Cortex of kidney (tissue), 1 donor: ENCODE data around the gene BRF1.
"Not testable (repeated sequence)": the region's sequence is repeated elsewhere in the genome, so short reads cannot be mapped to it uniquely, and the experiment has no call there.

Experiments used
- DNase-seq: peaks from one replicate; lab custom pipeline; 2025; lab: John Stamatoyannopoulos, UW

Gene BRF1

DNA sequence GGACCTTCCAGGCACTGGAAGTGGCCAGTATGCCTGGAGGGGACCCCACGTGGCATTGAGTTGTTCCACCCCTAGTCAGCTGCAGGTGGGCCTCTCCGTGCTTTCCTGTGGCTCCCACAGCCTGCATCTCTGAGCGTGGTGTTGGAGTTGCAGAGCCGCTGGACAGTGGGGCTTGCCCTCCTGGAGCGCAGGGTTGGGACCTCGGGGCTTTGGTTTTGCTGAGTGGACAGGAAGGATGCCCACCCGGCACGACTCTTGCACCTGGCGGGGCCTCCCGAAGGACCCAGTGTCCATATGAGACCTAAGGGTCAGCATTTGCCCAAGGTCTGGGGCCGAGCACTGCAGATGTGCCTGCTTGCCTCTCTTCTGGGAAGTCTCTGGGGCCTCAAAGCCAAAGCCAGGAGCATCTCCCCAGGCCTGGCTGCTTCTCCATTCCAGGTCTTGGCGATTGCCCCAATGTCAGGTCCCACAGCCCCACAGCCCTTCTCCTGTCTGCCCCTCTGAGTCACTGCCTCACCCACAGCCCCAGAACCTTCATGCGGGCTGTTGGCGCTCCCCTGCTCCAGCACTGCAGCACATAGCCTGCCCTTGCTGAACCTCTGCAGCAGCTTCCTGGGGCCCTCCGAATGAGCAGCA, 15.3 kb upstream of the BRF1 start:
- DNase-seq = no peak

DNA sequence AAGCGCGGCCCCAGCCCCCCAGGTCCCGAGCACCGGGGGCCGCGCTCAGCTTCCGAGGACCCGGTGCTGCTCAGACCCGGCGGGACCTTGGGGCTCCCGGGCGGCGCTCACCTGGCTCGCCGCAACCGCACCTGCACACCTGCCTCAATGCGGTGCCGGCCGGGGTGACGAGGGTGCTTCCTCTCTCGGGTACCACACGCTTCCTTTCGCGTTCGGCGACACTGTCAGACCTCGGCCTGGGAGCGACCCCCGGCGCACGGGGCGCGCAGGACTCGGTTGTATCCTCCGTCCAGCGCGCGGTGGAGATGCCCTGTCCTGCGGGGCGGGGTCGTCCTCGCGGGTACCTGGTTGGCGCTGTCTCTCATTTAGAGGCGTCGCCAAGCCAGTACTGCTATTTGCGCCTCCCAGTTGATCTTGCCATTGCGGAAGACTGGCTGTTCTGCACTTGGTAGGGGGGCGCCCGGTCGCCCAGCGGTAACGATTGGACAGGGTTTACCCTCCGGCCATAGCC, 14.5 kb upstream of the BRF1 start:
- no peak for DNase-seq

DNA sequence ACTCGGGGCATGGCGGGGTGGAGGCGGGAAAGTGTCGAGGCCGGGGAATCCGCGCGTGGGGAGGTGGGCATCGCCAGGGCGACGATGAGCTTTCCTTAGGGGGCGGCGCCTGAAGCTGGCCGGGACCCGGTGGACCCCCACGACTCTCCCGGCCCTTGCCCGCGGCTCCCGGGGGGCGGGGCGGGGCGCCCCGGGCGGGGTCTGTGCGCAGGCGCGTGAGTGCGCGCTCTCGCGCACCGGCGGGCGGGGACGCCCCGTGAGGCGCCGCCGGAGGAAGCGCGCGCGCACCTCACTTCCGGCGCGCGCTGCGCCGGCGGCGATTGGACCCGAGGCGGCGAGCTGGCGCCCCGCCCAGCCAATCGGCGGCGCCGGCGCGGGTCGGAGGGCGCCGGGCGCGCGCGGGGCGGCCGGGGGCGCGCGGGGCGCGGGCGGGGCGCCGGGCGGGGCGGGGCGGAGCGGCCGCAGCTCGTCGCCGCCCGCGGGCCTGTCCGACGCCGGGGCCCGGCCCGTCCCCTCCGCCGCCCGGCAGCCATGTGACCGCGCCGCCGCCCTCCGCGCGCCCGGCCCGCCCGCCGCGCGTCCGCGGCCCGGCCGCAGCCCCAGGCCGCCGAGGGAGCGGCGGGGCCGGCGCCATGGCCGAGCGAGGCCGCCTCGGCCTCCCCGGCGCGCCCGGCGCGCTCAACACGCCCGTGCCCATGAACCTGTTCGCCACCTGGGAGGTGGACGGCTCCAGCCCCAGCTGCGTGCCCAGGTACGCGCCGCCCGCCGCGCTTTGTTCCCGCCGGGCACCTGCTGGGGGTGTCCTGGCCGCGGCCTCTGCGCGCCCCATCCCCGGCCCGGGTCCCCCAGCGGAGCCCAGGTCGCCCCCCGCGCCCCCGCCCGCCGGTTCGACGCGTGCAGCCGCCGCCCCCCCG, 13.7 kb upstream of the BRF1 start, which contains the start of gene PACS2:
Gene PACS2, plus strand, starts transcription at position 462 of the 914 bp plus-strand sequence. Its CDS starts 171 bp downstream, at position 633.
- no peak for DNase-seq

DNA sequence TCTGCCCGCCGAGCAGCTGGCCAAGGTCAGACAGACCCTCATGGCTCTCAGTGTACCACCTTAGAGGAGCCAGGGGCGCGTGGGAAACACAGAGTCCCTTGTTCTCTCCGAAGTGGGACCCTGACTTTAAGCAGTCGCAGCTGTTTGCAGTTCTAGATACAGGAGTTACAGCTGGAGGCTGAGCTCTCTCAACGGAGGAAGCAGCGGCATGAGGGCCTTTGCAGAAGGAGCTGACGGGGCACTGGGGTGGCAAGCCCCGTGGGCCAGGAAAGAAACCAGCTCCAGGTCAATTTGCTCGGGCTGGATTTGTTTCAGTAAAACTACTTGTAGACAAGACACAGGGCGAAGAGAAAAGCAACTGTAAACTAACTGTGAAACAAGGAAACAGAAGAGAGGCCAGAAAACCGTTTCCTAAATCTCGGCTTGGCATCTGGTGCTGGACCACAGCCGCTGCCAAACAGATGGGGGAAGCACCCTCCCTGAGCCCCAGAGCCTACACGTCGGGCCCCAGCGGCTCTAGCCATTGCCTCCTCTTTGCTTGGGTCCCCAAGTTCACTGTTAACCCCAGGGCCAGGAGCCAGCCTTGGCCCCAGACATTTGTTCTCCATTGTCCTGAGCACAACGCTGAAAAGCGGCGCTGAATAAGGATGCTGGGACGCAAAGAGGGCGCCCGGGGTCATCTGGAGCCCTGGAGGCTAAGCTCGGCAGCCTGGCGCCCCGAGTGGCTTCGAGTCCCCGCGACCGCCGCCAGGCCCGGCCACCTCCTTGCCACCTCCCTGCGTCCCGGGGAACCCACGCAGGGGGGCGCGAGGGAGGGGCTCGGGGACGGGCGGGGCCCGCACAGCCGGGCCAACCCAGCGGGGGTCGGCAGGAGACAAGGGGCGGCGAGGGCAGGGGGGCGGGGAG, 12.8 kb upstream of the BRF1 start:
- no peak for DNase-seq

DNA sequence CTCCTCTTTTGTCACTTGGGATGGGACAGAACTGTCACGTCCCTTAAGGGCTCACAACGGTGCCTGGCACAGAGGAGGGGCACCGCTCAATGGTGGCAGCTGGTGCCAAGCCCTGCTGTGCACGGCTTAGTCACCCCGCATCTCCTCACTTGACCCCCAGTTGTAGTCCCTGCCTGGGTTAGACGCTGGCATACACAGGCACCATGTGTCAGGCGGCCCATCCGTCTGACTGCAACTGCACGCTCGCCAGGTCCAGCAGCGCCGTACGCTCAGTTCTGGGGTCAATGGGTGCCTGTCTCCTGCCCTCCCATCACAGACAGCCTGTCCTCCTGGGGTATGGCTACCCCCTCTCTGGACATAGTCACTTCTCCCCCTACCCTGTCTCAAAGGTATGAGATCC, 12.2 kb upstream of the BRF1 start:
- DNase-seq = no peak

DNA sequence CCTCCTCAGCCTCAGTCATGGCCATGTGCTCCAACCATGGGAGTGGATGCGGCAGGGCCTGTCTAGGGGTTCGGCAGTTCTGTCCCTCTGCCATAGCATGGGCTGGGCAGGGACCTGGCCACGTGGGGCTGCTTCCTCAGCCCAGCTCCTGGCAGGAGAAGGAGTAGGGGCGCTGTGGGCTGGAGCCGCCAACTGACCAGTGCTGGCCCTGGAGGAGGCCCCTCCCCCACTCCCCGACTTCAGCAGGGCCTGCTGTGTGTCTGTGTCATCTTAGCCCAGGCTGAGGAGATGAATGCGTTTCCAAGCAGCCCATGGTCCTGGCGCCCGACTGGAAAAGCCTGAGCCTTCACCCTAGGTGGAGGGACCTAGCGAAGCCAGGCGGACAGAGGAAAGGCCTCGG, 11.0 kb upstream of the BRF1 start:
- no peak for DNase-seq

DNA sequence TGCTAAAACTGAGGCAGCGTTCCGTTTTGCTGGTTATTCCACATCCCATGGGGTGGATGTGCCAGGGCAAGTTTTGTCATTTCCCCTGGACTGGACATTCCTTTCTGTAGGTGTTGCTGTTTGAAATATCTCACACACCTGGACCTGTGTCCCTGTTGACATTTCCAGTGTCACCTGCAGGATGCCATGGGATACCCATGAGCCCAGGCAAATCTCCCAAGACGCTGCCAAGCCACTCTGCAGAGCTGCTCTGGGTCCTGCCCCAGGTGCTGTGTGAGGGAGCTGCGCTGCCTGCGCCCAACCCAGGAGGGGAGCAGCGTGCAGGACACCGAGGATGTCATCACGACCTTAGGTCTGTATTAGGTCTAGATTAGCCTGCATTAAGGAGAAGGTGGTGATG, 8.6 kb upstream of the BRF1 start:
- DNase-seq = no peak

DNA sequence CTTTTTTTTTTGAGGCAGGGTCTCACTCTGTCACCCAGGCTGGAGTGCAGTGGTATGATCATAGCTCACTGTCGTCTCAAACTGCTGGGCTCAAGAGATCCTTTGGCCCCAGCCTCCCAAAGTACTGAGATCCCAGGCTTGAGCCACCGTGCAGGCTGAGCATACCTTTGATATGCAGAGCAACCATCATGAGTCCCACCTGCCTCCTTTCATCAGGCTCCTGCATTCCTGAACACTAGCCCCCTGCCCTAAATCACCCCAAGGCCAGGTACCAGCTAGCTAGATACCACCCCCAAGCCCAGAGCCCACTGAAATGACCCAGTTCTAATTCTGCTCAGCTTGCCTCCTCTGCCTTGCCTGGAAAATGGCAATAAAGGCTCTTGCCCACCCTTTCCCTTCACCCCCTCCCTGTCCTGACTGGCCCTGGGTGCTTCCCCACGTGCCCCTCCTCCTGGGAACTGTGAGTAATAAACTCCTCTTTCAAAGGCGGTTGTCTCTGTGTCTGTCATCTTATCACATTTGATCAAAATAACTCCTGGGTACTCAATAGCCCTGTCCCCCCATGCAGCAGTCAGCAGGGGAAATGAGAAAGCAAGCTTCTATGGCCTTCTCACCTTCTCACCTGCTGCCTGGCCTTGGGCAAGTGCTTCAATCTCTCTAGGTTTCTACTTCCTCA, 6.4 kb upstream of the BRF1 start:
- DNase-seq = no peak

DNA sequence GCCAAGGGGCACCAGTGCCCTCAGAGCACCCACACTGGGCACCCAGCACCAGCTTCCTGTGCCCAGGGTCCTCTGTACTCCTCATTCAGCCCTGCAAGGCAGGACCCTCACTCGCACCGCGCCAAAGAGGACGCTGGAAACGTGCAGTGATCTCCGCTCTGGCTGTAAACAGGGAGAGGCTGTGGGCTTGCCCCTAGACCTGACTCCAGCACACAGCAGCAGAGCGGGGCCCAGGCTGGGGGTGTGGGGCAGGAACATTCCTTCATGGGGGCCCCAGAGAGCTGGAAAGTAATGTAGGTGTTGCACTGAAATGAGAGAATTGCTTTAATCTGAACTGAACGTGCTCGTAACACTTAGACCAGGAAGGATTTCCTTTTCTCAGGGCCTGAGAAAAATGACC, 5.0 kb upstream of the BRF1 start:
- DNase-seq = no peak

DNA sequence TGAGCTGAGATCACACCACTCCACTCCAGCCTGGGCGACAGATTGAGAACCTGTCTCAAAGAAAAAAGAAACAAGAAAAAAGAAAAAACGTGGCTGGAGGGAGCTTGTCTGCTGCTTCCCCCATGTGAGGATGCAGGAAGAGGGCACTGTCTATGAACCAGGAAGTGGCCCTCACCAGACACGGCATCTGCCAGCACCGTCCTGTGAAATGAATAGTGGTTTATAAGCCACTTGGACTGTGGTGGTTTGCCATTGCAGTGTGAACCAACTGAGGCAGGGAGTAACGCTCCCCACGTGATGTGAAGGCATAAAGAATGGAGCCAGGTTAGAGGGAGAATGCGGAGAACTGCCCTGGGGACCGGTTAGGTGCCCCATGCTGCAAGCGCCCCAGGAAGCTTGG, 4.5 kb upstream of the BRF1 start:
- no peak for DNase-seq

DNA sequence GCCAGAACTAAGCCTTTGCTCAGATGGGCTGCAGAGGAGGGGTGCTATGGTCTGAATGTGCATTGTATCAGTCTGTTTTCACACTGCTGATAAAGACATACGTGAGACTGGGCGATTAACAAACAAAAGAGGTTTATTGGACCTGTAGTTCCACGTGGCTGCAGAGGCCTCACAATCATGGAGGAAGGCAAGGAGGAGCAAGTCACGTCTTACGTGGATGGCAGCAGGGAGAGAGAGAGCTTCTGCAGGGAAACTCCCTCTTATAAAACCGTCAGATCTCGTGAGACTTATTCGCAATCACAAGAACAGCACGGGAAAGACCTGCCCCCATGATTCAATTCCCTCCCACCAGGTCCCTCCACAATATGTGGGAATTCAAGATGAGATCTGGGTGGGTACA, 3.8 kb upstream of the BRF1 start:
- no peak for DNase-seq

DNA sequence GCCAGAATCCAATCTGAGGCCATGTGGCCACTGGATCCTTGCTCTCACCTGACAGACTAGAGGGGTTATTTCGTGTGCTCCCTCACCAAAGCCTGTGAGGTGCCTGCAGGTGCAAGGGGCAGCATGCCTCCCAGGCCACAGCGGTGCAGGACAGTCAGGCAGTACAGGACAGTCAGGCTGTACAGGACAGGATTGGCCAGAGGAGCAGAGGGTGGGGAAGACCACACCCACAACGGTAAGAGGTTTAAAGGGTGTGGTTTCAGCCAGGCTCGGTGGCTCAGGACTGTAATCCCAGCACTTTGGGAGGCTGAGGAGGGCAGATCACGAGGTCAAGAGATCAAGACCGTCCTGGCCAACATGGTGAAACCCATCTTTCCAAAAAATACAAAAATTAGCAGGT, 3.1 kb upstream of the BRF1 start:
- no peak for DNase-seq

DNA sequence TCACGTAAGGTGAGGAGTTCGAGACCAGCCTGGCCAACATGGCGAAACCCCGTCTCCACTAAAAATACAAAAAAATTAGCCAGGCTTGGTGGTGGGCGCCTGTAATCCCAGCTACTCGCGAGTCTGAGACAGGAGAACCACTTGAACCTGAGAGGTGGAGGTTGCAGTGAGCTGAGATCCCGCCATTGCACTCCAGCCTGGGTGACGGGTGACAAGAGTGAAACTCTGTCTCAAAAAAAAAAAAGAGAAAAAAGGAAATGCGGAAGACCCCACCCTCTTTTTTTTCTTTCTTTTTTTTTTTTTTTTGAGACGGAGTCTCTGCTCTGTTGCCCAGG, 1.1 kb upstream of the BRF1 start:
- not testable (repeated sequence) for DNase-seq

DNA sequence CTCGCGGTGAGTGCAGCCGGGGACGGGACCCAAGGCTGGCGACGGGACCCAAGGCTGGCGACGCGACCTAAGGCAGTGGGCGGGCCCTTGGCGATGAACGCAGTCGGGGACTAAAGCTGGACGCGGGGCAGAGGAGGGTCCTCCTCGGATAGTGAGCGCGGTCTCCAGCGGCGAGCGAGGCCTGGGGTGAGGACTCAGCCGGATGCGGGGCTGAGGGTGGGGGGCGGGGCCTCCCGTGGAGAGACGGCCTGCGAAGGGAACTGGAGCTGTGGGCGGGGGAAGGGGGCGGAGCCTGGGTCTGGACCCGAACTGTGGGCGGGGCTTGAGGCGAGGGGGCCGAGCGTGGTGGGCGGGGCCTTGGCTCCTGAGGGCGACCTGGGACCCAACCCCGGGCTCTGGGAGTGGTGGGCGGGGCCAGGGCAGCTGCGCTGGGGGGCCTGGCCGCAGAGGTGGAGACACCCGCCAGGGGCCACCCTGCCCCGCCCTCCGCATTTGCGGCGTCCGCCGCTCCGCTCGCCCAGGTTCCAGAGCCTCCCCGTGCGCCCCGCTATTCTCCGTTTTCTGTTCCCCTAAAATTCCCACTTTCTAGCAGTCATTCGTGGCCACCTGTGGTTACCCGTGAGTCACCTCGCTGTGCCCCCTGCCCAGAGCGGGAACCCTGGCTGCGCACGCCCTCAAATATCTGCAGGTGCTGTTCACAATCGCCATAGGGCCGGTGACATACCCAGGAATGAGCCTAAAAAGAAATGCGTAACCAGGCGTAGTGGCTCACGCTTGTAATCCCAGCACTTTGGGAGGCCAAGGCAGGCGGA, 508 bp upstream of the BRF1 start:
- peak; percentile 58 for DNase-seq

DNA sequence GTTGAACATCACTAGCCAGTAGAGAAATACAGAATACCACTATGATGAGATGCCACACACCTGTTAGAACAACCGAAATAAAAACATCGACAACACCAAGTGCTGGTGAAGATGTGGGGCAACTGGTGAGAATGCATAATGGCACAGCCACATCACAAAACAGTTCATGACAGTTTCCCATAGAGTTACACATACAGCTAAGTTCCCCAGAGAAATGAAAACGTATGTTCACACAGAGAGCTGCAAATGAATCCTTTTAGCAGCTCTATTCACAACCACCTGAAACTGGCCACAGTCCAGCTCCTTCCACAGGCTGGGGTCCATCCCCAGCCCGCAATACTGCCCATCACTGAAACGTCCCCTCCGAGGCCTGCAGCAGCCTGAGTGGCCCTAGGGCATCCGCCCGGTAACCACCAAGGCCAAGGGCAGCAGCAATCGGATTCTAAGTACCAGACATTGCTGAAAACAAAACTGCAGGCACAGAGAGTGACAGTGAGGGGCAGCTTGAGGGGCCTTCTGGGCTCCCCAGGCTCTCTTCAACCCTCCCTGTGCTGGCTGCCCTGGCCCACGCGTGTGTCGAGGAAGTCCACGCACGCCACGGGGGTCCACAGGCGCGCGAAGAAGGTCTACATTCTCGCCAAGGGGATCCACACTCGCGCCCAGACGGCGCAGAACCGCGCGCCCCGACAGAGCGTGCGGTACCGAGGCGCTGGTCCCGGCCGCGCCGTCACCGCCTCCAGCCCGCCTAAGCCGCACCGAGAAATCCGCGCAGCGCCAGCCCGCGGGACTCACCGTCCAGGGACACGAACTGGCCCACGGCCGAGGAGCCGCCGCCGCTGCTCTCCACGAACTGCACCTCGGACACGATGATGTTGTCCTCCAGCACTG, 903 bp downstream of the BRF1 start:
- DNase-seq = no peak

DNA sequence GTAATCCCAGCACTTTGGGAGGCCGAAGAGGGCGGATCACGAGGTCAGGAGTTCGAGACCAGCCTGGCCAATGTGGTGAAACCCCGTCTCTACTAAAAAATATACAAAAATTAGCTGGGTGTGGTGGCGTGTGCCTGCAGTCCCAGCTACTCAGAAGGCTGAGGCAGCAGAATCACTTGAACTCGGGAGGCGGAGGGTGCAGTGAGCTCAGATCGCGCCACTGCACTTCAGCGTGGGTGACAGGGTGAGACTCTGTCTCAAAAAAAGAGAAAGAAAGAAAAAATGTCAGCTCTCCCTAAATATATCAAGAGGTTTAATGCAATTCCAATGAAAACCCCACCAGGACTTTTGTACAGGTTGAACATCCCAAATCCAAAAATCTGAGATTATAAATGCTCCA, 3.5 kb downstream of the BRF1 start:
- DNase-seq = not testable (repeated sequence)

DNA sequence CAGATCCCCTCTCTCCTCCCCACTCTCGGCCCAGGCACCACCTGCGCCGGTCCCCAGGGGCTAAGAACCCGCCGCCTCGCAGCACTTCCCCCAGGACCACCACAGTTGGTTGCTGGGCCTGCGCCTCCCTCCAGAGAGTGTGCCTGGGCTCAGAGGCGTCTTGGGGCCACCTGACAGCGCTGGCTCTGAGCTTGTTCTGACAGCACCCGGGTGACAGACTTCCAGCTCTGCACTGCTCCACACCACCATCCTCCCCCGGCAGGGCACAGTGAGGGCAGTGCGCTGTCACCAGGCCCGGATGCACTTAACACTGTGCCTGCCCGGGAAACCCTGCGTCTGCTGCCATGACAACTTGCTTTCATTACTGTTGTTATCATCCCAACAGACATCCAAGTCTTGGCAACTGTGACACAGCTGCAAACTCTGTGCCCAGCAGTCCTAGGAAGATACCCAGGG, 6.6 kb downstream of the BRF1 start:
- no peak for DNase-seq

DNA sequence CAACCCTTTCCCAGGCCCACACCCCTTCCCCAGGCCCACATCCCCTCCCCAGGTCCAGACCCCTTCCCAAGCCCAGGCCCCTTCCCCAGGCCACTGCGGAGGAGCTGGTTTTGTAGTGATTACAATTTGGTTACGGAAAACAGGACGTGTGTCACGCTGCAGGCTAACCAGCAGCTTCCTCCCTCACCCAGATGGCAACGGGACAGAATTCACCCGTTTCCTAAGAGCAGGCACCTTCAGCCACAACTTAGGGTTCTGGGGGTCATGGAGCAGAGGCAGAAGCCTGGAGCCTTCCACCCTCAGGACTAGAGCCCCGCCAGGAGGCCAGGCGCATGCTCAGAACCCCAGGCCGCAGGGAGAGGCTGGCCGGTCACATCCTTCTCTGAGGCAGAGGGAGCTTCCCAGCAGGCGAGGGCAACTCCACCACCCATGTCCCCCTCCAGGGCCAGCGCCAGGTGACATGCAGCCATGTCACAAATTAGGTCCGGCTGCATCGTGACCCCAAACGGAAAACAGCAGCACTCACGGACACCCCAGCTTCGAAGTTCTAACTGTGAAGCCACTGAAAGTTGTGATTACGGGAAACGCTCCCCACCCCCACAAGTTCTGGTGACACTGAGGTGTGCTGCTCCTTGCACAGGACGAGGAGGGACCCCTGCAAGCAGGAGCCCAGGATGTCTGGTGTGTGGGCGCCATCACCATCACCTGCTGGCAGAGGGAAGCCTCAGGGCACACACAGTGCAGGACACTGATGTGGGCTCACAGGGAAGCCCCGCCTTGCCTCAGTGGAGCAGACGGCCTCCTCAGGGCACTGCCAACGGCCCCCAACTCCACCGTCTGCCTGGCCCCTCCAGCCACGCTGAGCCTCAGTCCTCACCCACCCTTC, 7.7 kb downstream of the BRF1 start:
- no peak for DNase-seq
